Esophagus squamous epithelium (tissue), 5 donors: ENCODE data around the gene PLA2G10. TPM values are rescaled to one million over a fixed set of nuclear protein-coding genes. Genes with fewer than 3 reads are reported as not detected.
"Not testable (repeated sequence)": the region's sequence is repeated elsewhere in the genome, so short reads cannot be mapped to it uniquely, and the experiment has no call there.

ENCODE experiments used
- DNase-seq: peaks from one replicate; lab custom pipeline; 2025; lab: John Stamatoyannopoulos, UW
- H3K27ac ChIP-seq, 4 donors: fragments of 200-600 bp; sonication (generic); one replicate each; pipeline ENCODE4 v1.5.1; 2016 to 2019; ENCODE audit warnings: mild to moderate bottlenecking in 1 of 4
- H3K27me3 ChIP-seq, 4 donors: fragments of 200-600 bp; sonication (generic); 1 replicate in 3 of 4; 2 replicates in 1 of 4; pipeline versions ENCODE4 v1.5.1 to v1.6.0; 2017 to 2021; ENCODE audit warnings: antibody characterized with exemption in 1 of 4
- H3K36me3 ChIP-seq, 3 donors: fragments of 200-600 bp; sonication (generic); one replicate each; pipeline ENCODE4 v1.5.1; 2016 to 2019
- H3K4me1 ChIP-seq, 3 donors: fragments of 200-600 bp; sonication (generic); one replicate each; pipeline ENCODE4 v1.5.1; 2017 to 2019
- H3K4me3 ChIP-seq, 4 donors: fragments of 200-600 bp; sonication (generic); 1 replicate in 3 of 4; 2 replicates in 1 of 4; pipeline ENCODE4 v1.5.1; 2016 to 2019; ENCODE audit warnings: mild to moderate bottlenecking in 2 of 4, moderate library complexity in 1 of 4
- H3K9me3 ChIP-seq, 3 donors: fragments of 200-600 bp; sonication (generic); one replicate each; pipeline ENCODE4 v1.5.1; 2016 to 2019
- POLR2A ChIP-seq, 4 donors: fragments of 450-650 bp; IDR thresholded peaks; one replicate each; pipeline ENCODE4 v1.6.1; 2017; ENCODE audit warnings: antibody characterized with exemption in 4 of 4, mild to moderate bottlenecking in 4 of 4, moderate library complexity in 3 of 4
- WGBS, 2 donors: methylation state at CpG; one replicate each; pipeline ENCODE4 v1.1.5; 2018; 5-methylcytosine and 5-hydroxymethylcytosine counted together
- intact Hi-C: fragments of 100-400 bp; cut with DNase I; formaldehyde crosslinking; loops from one replicate; pipeline ENCODE4 v1.15.0; 2022
- total RNA-seq, 4 donors: library from RNA; depleted of rRNA; stranded (reverse); fragments of >200 nt; gene quantifications; one replicate each; pipeline ENCODE4 v1.1.0, GENCODE V29; 2016
- TF ChIP-seq, protein P1 (sequence below), 6 experiments: fragments of 450-650 bp in 4 of 6; fragments of 200-600 bp in 2 of 6; sonication (generic) in 2 of 6; IDR thresholded peaks; one replicate each; pipeline ENCODE4 v1.5.1; 2016 to 2019; ENCODE audit warnings: antibody characterized with exemption in 6 of 6, mild to moderate bottlenecking in 4 of 6, moderate library complexity in 4 of 6
- donor health status: DM: yes; HTN: yes; CAD: no.

Gene PLA2G10
- total RNA-seq, 4 donors from 2014 or later, result 0.66 TPM; not detected in 3

DNA sequence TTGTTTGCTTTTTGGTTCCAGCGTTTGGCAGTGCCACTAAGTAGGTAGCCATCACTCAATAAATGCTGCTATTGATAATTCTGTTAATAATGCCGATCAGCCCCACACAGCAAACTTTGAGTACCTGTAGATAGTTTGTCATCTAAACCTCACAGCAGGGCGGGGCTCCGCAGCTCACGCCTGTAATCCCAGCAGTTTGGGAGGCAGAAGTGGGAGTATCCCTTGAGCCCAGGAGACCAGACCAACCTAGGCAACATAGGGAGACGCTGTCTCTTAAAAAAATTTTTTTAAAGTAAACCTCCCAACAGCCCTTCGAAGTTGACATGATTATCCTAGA lies 59.8 kb downstream of the PLA2G10 start:
- Histone ChIP-seq H3K4me3 (peak overlapping the region; percentile 75 to 93 (median 84)), H3K9me3 (no peaks in the 10 kb centered on the region), H3K4me1 (peaks cover 0 to 69% (median 35%) of the 10 kb centered on the region in 3 donors), H3K36me3 (peaks cover 0 to 19% (median 0%) of the 10 kb centered on the region in 3 donors), H3K27me3 (no peaks in the 10 kb centered on the region), H3K27ac (peak overlapping the region in 3 of 4 donors; percentile 94 to 98 (median 96))
- 65 to 69% methylated on average over 4 to 7 of the region's 7 CpGs for WGBS, 2 donors
- no peak for TF ChIP-seq POLR2A (IDR thresholded peaks at IDR 0.05)
- TF ChIP-seq, protein P1, sequence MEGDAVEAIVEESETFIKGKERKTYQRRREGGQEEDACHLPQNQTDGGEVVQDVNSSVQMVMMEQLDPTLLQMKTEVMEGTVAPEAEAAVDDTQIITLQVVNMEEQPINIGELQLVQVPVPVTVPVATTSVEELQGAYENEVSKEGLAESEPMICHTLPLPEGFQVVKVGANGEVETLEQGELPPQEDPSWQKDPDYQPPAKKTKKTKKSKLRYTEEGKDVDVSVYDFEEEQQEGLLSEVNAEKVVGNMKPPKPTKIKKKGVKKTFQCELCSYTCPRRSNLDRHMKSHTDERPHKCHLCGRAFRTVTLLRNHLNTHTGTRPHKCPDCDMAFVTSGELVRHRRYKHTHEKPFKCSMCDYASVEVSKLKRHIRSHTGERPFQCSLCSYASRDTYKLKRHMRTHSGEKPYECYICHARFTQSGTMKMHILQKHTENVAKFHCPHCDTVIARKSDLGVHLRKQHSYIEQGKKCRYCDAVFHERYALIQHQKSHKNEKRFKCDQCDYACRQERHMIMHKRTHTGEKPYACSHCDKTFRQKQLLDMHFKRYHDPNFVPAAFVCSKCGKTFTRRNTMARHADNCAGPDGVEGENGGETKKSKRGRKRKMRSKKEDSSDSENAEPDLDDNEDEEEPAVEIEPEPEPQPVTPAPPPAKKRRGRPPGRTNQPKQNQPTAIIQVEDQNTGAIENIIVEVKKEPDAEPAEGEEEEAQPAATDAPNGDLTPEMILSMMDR (IDR thresholded peaks at IDR 0.05), result no peak
- DNase-seq, result no peak
- intact Hi-C loops, result no loop called here

DNA sequence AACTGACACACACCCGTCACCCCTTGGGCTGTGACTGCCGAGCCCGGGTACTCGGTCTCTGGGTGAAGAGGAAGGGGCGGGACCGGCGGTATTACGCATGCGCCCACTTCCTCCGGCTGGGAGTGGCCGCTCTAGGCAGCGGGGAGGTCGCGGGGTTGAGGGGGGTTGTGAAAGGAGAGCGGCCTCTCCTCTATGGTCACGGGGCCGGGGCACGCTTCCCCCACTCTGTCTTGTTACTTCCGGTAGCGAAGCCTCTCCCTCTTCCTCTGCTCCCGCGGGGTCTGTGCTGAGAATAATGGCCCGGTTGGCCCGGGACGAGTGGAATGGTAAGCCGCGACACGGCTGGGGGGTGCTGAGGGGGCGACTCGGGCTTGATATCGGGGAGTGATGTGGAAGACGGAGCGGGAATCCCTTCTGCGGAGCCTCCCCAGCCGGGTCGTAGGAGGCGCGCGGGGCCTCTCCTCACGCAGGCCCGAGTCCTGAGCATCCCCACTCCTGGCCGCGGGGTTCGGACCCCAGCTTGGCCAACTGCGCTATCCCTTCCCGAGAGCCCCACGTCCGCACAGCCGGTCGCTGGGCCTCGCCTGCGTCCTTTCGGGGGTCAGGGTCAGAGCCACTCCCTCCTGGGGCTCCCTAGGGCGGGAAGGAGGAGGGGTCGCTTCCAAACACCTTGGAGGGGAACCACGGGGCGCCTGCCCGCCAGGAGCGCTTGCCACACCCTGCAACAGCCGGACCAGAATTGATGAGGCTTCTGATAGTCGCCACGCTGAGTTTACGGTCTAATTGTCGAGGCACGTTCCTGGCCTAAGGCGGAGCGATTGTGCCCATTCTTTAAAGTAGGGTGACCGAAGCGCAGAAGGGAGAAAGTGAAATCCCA lies 61.2 kb downstream of the PLA2G10 start, which contains the start of gene BFAR:
BFAR (plus strand) TSS at position 259 of the 877 bp plus-strand sequence. CDS start 11,396 bp downstream, outside the sequence.
- DNase-seq, result peak; percentile 94
- H3K4me3 ChIP-seq, result peak within 1 kb of the TSS; percentile 75 to 93 (median 84)
- H3K9me3 ChIP-seq, result no peaks in the 10 kb centered on the region
- peaks cover 0 to 12% (median 0%) of the 10 kb centered on the region in 3 donors for H3K36me3 ChIP-seq
- peak in 3 of 4 donors; percentile 95 to 98 (median 95) for TF ChIP-seq POLR2A (IDR thresholded peaks at IDR 0.05)
- TF ChIP-seq, protein P1 (IDR thresholded peaks at IDR 0.05), result no peak
- intact Hi-C loops, result no loop called here
- 1 to 2% methylated on average over 12 to 18 of the region's 69 CpGs for WGBS, 2 donors
- H3K27me3 ChIP-seq, result no peaks in the 10 kb centered on the region
- peak within 1 kb of the TSS; percentile 94 to 98 (median 95) for H3K27ac ChIP-seq
- peaks cover 0 to 83% (median 47%) of the 10 kb centered on the region in 3 donors for H3K4me1 ChIP-seq

DNA sequence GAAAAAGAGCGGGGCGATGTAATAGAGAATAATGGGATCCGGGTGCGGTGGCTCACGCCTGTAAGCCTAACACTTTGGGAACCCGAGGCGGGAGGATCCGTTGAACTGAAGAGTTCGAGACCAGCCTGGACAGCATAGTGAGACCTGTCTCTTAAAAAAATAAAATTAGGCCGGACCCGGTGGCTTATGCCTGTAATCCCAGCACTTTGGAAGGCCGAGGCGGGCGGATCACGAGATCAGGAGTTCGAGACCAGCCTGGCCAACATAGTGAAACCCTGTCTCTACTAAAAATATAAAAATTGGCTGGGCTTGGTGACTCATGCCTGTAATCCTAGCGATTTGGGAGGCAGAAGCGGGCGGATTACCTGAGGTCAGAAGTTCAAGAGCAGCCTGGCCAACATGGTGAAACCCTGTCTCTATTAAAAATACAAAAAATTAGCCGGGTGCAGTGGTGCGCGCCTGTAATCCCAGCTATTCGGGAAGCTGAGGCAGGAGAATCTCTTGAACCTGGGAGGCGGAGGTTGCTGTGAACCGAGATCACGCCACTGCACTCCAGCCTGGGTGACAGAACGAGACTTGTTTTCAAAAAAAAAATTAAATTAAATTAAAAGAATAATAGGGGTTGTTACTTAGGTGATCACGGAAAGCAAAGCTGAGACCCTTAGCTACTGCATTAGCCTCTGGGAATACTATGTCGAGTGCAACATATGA lies 63.3 kb downstream of the PLA2G10 start:
- DNase-seq, H3K27me3 ChIP-seq, intact Hi-C loops, H3K9me3 ChIP-seq: not testable (repeated sequence)
- Histone ChIP-seq H3K4me1 (peaks cover 0 to 67% (median 44%) of the 10 kb centered on the region in 3 donors), H3K27ac (peak overlapping the region; percentile 88 to 97 (median 92)), H3K36me3 (peaks cover 0 to 29% (median 0%) of the 10 kb centered on the region in 3 donors), H3K4me3 (peak overlapping the region in 3 of 4 donors; percentile 78 to 96 (median 81))
- WGBS, 2 donors, result 78 to 85% methylated on average over 29 of the region's 29 CpGs

DNA sequence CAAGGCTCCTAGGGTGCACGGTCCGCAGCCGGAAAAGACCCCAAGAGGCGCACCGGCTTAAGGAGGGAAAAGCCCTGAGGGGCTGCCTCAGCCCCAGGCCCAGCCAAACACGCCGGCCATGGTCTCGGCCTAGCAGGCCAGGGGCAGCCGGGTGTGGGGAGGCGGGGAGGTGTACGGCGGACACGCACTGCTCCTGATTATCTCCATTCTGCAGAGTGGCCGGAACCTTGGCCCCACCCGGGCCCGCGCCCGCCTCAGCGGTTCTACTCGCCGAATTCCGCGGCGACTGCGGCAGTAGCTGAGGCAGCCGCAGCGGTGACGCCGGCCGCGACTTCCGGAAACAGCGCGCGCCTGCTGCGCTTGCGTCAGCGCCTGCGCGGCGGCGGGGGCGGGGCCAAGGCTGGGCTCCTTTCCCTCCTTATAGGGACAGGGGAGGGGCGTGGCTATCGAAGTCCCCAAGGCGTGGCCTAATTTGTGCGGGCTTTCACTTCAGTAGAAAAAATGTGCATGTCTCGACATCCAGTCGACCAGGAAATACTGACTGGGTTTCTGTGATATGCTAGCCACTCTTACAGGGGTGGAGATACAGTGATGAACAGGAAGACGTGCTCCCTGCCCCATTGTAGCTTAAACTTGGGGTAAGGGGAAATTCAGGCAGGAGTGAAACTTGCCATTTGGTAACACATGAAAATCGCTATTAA lies 64.0 kb downstream of the PLA2G10 start, which contains the start of gene PARN:
PARN (minus strand) TSS at position 342 of the 701 bp plus-strand sequence; CDS start at position 207, 135 bp downstream.
- Histone ChIP-seq H3K27me3 (no peaks in the 10 kb centered on the region), H3K9me3 (no peaks in the 10 kb centered on the region), H3K4me3 (peak within 1 kb of the TSS; percentile 55 to 96 (median 80)), H3K27ac (peak within 1 kb of the TSS; percentile 88 to 97 (median 92)), H3K36me3 (peaks cover 0 to 36% (median 0%) of the 10 kb centered on the region in 3 donors), H3K4me1 (peaks cover 0 to 60% (median 37%) of the 10 kb centered on the region in 3 donors)
- 4 to 21% methylated on average over 2 to 13 of the region's 51 CpGs for WGBS, 2 donors
- DNase-seq, result peak; percentile 74
- TF ChIP-seq, protein P1 (IDR thresholded peaks at IDR 0.05), result no peak
- TF ChIP-seq POLR2A (IDR thresholded peaks at IDR 0.05), result peak in 3 of 4 donors; percentile 88 to 97 (median 94)
- intact Hi-C loops, result no loop called here

DNA sequence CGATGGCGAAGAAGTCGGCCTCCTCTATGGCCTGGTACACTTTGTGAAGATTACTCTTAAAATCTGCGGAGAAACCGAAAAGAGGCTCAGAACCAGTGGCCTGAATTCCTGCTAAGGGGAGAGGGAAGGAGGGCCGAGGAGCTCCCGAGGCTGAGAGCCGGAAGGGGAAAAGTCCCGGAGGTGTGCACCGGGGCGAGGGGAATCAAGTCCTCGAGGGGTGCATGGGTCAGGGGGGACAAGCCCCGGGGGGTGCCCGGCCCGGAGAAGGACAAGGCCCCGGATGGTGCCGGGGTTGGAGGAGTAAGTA lies 64.5 kb downstream of the PLA2G10 start:
- TF ChIP-seq POLR2A (IDR thresholded peaks at IDR 0.05), result no peak
- TF ChIP-seq, protein P1 (IDR thresholded peaks at IDR 0.05), result no peak
- DNase-seq, result no peak
- no peaks in the 10 kb centered on the region for H3K27me3 ChIP-seq
- H3K4me1 ChIP-seq, result peaks cover 0 to 55% (median 35%) of the 10 kb centered on the region in 3 donors
- peak overlapping the region; percentile 55 to 96 (median 80) for H3K4me3 ChIP-seq
- WGBS, 2 donors, result 1% methylated on average over 11 to 16 of the region's 17 CpGs
- intact Hi-C loops, result no loop called here
- H3K9me3 ChIP-seq, result no peaks in the 10 kb centered on the region
- H3K27ac ChIP-seq, result peak overlapping the region; percentile 88 to 97 (median 92)
- peaks cover 0 to 41% (median 0%) of the 10 kb centered on the region in 3 donors for H3K36me3 ChIP-seq
